Activated T-helper 1 cell treated with anti-CD3 and anti-CD28 coated beads, Interleukin-12 subunit alpha, Interleukin-12 subunit beta, Interleukin-2, Interleukin-4 antibody, amounts not matched to agents 30 ng/mL and 10 ng/mL and 1 ng/mL, durations not matched to agents 14 hours and 24 hours and 36 hours (primary cell): Measurements from ENCODE around the gene HAGH. TPM values are rescaled to one million over a fixed set of nuclear protein-coding genes. Genes with fewer than 3 reads are reported as not detected.
"Not testable (repeated sequence)": the region's sequence is repeated elsewhere in the genome, so short reads cannot be mapped to it uniquely, and the experiment has no call there.

Experiments used
- DNase-seq: peaks from one replicate; pipeline ENCODE4 v3.0.0; 2021; ENCODE audit warnings: low spot score
- H3K27ac Mint-ChIP-seq: one replicate; pipeline ENCODE4 v1.8.0; 2021; ENCODE audit warnings: mild to moderate bottlenecking, mixed read lengths
- H3K27me3 Mint-ChIP-seq: one replicate; pipeline ENCODE4 v1.8.0; 2022; ENCODE audit warnings: mild to moderate bottlenecking, moderate library complexity, mixed read lengths; ENCODE audit not compliant: insufficient read depth
- H3K36me3 Mint-ChIP-seq: one replicate; pipeline ENCODE4 v1.8.0; 2021; ENCODE audit warnings: low read depth, mixed read lengths
- H3K4me1 Mint-ChIP-seq: one replicate; pipeline ENCODE4 v1.8.0; 2021; ENCODE audit warnings: low read depth, mixed read lengths
- H3K4me3 Mint-ChIP-seq: one replicate; pipeline ENCODE4 v1.8.0; 2021; ENCODE audit warnings: mild to moderate bottlenecking, moderate library complexity, mixed read lengths
- H3K9me3 Mint-ChIP-seq: one replicate; pipeline ENCODE4 v1.8.0; 2021; ENCODE audit warnings: mixed read lengths
- intact Hi-C: fragments of 100-400 bp; cut with micrococcal nuclease; formaldehyde crosslinking; loops from one replicate; pipeline ENCODE4 v1.15.1; 2024
- total RNA-seq: library from RNA; stranded (reverse); gene quantifications from 2 replicates; pipeline ENCODE4 v1.2.3, GENCODE V29; 2022

The HAGH gene
- total RNA-seq, 1 donor from 2014 or later: 58.7 TPM

DNA sequence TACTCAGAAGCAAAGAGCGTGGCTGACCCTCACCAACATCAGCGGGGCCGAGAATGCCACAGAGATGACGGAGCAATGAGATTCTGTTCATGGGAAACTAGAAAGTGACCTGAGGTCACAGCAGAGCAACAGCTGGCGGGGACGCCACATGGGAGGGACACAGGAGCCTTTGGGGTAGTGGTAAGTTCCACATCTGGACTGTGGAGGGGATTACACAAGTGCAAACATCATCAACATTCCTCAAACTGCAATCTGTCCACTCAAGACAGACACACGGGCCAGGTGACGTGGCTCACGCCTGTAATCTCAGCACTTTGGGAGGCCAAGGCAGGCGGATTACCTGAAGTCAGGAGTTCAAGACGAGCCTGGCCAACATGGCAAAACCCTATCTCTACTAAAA is 11.2 kb downstream of the HAGH start:
- no peak for DNase-seq
- no peak overlapping the region for H3K27ac Mint-ChIP-seq
- peaks cover 8% of the 10 kb centered on the region for H3K4me1 Mint-ChIP-seq
- H3K9me3 Mint-ChIP-seq: no peaks in the 10 kb centered on the region
- intact Hi-C loops: no loop called here
- H3K36me3 Mint-ChIP-seq: peaks cover 14% of the 10 kb centered on the region
- H3K4me3 Mint-ChIP-seq: no peak overlapping the region
- H3K27me3 Mint-ChIP-seq: no peaks in the 10 kb centered on the region

DNA sequence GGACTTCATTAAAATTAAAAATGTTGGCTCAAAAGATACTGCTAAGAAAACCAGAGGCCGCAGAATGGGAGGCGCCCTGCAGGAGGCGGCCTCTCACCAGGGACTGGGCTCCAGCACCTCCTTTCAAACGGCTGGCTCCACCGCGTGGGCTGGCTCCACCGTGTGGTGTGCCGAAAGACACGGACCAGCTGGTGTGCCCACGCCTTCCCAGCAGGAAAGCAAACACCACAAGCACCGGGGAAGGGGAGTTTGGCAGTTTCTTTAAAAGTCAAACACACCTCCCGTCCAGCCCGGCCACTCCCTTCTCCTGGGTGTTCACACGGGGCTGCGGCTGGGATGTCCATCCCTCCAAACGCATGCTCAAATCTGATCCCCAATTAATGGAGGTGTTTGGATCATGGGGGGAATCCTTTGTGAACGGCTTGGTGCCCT is 13.9 kb downstream of the HAGH start:
- H3K9me3 Mint-ChIP-seq: no peaks in the 10 kb centered on the region
- peak; percentile 22 for DNase-seq
- H3K4me1 Mint-ChIP-seq: peaks cover 8% of the 10 kb centered on the region
- intact Hi-C loops: loop anchor here (5.0 kb wide), 1 partner anchor 115 kb away; no protein-coding TSS in a partner anchor
- H3K36me3 Mint-ChIP-seq: peaks cover 15% of the 10 kb centered on the region
- no peak overlapping the region for H3K27ac Mint-ChIP-seq
- H3K4me3 Mint-ChIP-seq: no peak overlapping the region
- no peaks in the 10 kb centered on the region for H3K27me3 Mint-ChIP-seq

- H3K4me3 Mint-ChIP-seq: no peak overlapping the region
- H3K27me3 Mint-ChIP-seq: no peaks in the 10 kb centered on the region
- no peak overlapping the region for H3K27ac Mint-ChIP-seq
- no peak for DNase-seq
- H3K9me3 Mint-ChIP-seq: no peaks in the 10 kb centered on the region
- intact Hi-C loops: loop anchor here (5.0 kb wide), 1 partner anchor 117 kb away; no protein-coding TSS in a partner anchor
- H3K36me3 Mint-ChIP-seq: peaks cover 14% of the 10 kb centered on the region
- peaks cover 8% of the 10 kb centered on the region for H3K4me1 Mint-ChIP-seq
Measured at GRCh38 chr16:1810536-1810935, 16.1 kb downstream of the HAGH start.

GRCh38 chr16:1810106-1810505 is 16.5 kb downstream of the HAGH start:
- Mint-ChIP-seq H3K27me3 (no peaks in the 10 kb centered on the region), H3K9me3 (no peaks in the 10 kb centered on the region), H3K27ac (no peak overlapping the region), H3K4me1 (peaks cover 8% of the 10 kb centered on the region), H3K36me3 (peaks cover 10% of the 10 kb centered on the region), H3K4me3 (no peak overlapping the region)
- intact Hi-C loops: loop anchor here (5.0 kb wide), 1 partner anchor 117 kb away; no protein-coding TSS in a partner anchor
- DNase-seq: no peak

DNA sequence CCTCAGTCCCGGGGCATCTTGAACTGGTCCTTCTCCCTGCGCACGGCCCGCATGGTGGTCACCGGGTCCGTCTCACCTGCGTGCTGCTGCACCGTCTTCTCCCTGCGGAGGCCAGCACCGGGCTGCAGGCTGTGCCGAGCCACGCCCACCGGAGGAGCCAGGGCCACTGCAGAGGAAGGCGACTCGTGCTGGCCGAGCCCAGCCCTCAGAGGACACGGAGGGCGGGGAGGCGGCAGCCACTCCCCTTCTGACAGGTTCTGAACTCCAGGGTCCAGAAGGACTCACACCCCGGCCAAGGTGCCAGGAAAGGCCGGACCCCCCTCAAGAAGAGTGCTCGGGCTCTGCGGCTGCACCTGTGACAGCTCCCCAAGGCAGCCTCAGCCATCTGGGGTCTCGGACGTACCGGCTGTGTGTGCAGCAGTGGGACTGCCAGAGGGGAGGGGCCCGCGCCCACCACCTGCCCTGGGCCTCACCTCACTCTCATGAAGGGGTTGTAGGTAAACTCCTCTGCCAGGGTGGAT is 17.3 kb downstream of the HAGH start:
- intact Hi-C loops: no loop called here
- no peak for DNase-seq
- Mint-ChIP-seq H3K36me3 (peaks cover 7% of the 10 kb centered on the region), H3K9me3 (no peaks in the 10 kb centered on the region), H3K27ac (no peak overlapping the region), H3K4me3 (no peak overlapping the region), H3K27me3 (no peaks in the 10 kb centered on the region), H3K4me1 (peaks cover 8% of the 10 kb centered on the region)

- Mint-ChIP-seq H3K27ac (no peak overlapping the region), H3K4me3 (no peak overlapping the region), H3K9me3 (no peaks in the 10 kb centered on the region), H3K27me3 (no peaks in the 10 kb centered on the region), H3K36me3 (peaks cover 7% of the 10 kb centered on the region), H3K4me1 (peaks cover 8% of the 10 kb centered on the region)
- DNase-seq: no peak
- intact Hi-C loops: no loop called here
Measured at GRCh38 chr16:1808691-1809090, 17.9 kb downstream of the HAGH start.

- Mint-ChIP-seq H3K27ac (no peak overlapping the region), H3K4me1 (no peaks in the 10 kb centered on the region), H3K9me3 (no peaks in the 10 kb centered on the region), H3K36me3 (peaks cover 4% of the 10 kb centered on the region), H3K4me3 (no peak overlapping the region), H3K27me3 (no peaks in the 10 kb centered on the region)
- intact Hi-C loops: no loop called here
- DNase-seq: no peak
Measured at GRCh38 chr16:1807626-1808025, 19.0 kb downstream of the HAGH start.

DNA sequence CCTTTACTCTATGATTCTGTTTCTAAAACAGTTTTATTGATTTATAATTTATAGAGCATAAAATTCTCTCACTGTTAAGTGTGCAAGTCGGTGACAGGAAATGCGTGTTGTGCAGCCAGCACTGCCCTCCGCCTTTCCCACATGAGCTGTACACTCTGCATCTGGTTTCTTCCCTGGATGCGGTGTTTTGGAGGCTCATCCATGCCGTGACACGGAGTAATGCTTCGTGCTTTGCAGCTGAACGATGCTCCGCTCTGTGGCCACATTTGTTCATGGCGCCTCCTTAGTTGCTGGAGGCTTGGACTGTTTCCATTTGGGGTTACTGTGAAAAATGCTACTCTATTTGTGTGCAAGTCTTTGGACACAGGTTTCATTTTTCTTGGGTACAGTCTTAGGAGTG is 25.9 kb downstream of the HAGH start:
- peaks cover 24% of the 10 kb centered on the region for H3K9me3 Mint-ChIP-seq
- H3K4me1 Mint-ChIP-seq: no peaks in the 10 kb centered on the region
- H3K4me3 Mint-ChIP-seq: no peak overlapping the region
- intact Hi-C loops: no loop called here
- H3K27ac Mint-ChIP-seq: no peak overlapping the region
- no peaks in the 10 kb centered on the region for H3K36me3 Mint-ChIP-seq
- no peak for DNase-seq
- no peaks in the 10 kb centered on the region for H3K27me3 Mint-ChIP-seq

GRCh38 chr16:1799263-1799662 is 27.4 kb downstream of the HAGH start:
- H3K9me3 Mint-ChIP-seq: peaks cover 24% of the 10 kb centered on the region
- intact Hi-C loops, DNase-seq, H3K27ac Mint-ChIP-seq, H3K4me1 Mint-ChIP-seq, H3K27me3 Mint-ChIP-seq, H3K36me3 Mint-ChIP-seq, H3K4me3 Mint-ChIP-seq: not testable (repeated sequence)

DNA sequence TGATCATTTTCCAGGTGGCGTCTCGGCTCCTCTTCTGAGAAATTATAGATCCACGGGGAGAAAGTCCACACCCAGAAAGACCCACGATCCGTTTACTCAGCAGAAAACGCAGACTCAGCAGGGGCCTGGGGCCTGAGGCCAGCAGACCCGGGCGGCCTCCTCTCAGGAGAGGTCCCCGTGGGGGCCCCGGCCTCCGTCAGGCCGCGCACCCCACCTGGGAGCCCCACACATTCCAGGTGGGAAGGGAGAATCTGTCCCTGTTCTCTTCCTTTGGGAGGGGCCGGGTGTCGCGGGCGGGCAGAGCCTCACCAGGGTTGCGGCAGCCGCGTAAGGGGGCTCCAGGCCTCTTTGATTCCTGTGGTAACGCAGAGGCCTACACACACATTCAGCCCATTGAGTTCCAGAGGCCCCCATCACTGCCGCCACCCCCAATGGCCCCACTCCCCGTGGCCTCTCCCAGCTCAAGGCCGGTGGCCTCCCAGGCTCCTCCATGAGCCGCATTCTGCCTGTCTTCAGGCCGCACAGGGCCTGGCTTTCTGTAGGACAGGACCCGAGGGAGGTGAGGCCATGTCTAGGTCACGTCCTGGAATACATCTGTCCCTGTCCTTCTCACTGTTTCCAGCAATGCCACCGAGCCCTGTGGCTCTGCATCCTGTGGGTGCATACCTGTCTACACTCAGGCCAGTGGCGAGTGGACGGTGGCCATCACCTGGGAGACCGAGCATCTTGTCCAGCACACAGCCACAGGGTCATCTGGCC is 31.5 kb downstream of the HAGH start:
- no peak overlapping the region for H3K27ac Mint-ChIP-seq
- H3K27me3 Mint-ChIP-seq: no peaks in the 10 kb centered on the region
- intact Hi-C loops: no loop called here
- H3K9me3 Mint-ChIP-seq: peaks cover 19% of the 10 kb centered on the region
- H3K4me3 Mint-ChIP-seq: no peak overlapping the region
- H3K4me1 Mint-ChIP-seq: no peaks in the 10 kb centered on the region
- no peak for DNase-seq
- no peaks in the 10 kb centered on the region for H3K36me3 Mint-ChIP-seq

DNA sequence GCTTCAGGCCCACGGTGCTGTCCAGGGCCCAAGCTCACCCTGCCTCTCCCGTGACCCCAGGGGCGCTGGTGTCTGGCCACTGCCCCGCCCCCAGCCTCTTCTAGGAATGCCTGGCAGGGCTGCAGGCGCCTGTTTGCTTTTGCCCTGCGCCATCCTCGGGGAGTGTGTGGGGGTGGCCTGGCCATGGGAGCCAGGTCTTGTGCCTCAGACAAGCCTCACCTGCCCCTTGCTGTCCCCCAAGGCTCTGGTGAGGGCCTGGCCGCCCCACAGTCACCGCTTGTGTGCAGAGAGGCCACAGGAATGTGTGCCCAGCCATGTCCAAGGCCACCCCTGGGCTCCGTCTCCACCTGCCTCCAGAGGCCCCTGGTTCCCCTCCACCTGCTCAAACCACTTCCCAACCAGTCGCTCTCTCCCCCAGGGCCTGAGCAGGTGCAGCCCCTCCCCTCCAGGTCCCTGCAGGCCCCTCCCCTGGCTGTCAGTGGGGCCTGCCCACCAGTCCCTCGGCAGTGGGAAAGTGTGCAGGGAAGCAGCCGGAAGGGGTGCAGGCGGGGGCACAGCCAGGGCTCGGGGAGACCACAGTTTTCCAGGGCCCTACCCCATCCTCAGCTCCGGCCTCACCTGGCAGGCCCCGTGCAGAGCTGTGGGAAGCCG is 32.3 kb downstream of the HAGH start:
- H3K9me3 Mint-ChIP-seq: peaks cover 11% of the 10 kb centered on the region
- no peak for DNase-seq
- H3K36me3 Mint-ChIP-seq: no peaks in the 10 kb centered on the region
- no peak overlapping the region for H3K27ac Mint-ChIP-seq
- H3K4me1 Mint-ChIP-seq: no peaks in the 10 kb centered on the region
- H3K27me3 Mint-ChIP-seq: no peaks in the 10 kb centered on the region
- H3K4me3 Mint-ChIP-seq: no peak overlapping the region
- intact Hi-C loops: no loop called here

GRCh38 chr16:1793578-1794220 is 32.9 kb downstream of the HAGH start, which contains the start of gene IGFALS:
TSS of gene IGFALS (minus strand) at chr16:1793705. CDS start at chr16:1793652, 53 bp downstream.
- H3K9me3 Mint-ChIP-seq: peaks cover 5% of the 10 kb centered on the region
- H3K4me3 Mint-ChIP-seq: no peak within 1 kb of the TSS
- no peak within 1 kb of the TSS for H3K27ac Mint-ChIP-seq
- no peaks in the 10 kb centered on the region for H3K27me3 Mint-ChIP-seq
- H3K4me1 Mint-ChIP-seq: no peaks in the 10 kb centered on the region
- H3K36me3 Mint-ChIP-seq: peaks cover 2% of the 10 kb centered on the region
- intact Hi-C loops: no loop called here
- DNase-seq: no peak
